HG03457 (cell line): ENCODE measurements around the gene PNMA1.

Experiments
- ATAC-seq: cut with Tn5 transposase; IDR thresholded peaks from one replicate; pipeline ENCODE4 v1.9.1; 2021; ENCODE audit warnings: moderate number of reproducible peaks; ENCODE audit not compliant: unreplicated experiment

Gene PNMA1

DNA sequence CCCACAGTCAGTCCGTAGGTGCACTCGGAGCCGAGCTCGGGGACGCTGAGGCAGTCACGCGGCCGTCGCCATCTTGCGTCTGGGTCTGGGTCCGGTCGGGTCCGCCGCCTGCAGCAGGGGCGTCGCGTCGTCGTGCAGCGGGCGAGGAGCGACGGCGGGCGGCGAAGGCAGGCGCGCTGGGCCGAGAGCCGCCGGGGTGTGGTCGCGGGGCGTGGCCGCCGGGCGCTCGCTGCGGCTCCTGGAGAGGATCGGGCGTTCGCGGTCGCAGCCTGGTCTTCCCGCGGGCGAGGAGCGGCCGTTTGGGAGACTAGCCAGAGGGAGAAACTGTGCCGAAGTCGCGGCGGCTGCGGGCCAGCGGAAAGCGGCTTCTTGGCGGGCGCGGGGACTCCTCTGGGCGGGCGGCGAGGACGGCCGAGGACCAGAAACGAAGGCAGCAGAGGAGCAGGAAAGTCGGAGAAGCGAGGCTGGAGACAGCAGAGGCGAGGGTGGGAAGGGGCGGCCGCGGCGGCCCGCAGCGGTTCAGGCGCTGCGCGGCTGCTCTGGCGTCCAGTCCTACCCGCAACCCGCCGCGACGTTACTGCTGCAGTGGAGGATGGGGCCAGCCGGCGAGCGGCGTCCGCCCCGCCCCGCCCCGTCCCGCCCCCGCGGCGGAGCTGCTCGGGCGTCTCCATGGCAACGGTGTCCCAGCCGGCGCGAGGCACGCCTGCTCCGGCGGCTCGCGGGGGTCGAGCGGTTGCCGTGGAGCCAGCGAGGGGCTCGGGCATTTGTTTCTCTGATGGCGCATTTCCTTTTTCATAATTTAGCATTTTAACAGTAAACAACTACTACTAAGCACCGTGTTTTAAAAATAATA is at the start of gene PNMA1:
Gene PNMA1, minus strand, starts transcription at position 582 of the 853 bp plus-strand sequence. CDS start 745 bp downstream, outside the sequence.
- ATAC-seq, result peak; percentile 56

GRCh38 chr14:73763396-73763795 is 49.2 kb upstream of the PNMA1 start:
- ATAC-seq, result no peak

DNA sequence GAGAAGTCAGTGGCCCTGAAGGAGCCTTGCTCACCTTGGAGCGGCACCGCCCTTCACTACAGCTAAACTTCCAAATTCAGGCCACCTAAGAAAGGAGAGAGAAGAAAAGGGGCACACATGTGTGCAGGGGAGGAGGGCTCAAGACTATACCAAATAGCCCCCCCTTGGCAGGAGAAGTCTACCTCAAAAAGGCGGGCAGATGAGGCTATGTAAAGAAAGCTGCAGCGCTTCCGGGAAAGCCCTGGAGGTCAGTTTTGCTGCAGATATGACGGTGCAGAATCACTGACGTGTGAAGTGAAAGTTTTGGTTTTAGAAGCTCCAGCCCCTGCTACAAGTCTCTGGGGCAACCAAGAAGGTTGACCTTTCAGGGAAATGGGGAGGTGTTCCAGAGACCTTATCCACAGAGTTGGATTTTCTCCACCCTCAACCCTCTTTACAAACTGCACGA is 48.2 kb upstream of the PNMA1 start:
- ATAC-seq, result no peak

DNA sequence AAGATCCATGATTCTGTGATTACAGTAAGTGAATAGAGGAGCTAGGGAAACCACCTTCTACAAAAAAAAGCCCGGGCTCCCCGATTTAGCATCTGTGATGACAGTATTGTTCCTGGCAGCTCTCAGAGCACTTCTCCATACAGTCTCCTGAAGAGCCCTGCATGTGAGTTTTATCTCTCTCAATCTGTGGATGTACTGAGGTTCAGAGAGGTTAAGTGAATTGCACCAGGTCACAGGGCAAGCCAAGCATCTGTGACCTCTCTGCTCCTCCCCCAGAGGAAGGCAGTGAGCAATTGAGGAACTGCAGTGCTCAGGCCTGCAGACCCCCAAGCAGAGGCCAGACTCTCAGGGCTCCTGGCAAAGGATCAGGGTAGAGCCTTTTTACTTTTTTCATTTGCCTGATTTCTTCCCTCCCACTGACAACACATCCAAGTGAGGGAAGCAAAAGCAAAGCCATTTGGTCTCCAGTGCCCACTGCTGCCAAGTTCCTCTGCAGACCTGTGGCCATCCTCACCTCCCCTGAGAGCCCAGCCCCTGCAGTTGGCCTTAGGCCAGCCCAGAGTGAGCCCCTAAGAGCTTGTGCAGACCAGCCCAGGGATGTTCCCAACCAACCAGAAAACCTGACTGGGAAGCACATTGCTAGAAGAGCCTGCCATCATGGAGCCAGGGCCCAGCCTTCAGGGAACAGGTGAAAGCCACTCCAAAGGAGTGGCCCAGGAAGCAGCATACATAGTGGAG is 47.6 kb upstream of the PNMA1 start:
- no peak for ATAC-seq

- peak; percentile 0 for ATAC-seq
Measured at GRCh38 chr14:73760598-73761586, 46.7 kb upstream of the PNMA1 start.

- ATAC-seq, result peak; percentile 39
Measured at GRCh38 chr14:73759714-73760597, 45.8 kb upstream of the PNMA1 start.

GRCh38 chr14:73759183-73759713 is 45.1 kb upstream of the PNMA1 start:
- ATAC-seq, result no peak

GRCh38 chr14:73758392-73759182 is 44.4 kb upstream of the PNMA1 start:
- no peak for ATAC-seq

GRCh38 chr14:73757876-73758391 is 43.8 kb upstream of the PNMA1 start:
- no peak for ATAC-seq

- ATAC-seq, result no peak
Measured at GRCh38 chr14:73757381-73757780, 43.2 kb upstream of the PNMA1 start.

DNA sequence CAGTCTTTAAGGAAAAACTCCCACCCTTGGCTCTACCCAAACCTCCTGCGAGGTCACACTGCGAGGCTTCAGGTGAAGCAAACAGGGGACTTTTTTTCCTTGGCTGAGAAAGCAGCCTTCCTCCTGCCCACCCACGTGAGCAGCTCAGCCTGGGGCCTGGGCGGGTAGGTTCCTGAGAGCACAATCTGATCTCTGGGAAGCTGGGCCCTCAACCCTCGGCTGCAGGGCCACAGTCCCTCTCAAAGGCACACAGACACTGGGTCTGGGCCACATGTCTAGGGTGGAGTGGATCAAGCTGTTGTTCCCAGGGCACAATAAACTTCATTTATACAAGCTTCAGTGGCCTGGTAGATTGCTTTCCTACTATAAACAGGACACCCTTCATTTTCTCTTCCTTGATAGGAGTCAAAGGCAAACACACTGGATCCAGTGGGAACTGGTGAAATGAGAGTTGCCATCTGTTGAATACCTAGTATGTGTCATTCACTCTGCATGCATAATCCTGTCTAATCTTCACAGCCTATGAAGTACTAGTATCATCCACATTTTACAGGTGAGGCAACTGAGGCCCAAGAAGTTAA is 41.3 kb upstream of the PNMA1 start:
- no peak for ATAC-seq

DNA sequence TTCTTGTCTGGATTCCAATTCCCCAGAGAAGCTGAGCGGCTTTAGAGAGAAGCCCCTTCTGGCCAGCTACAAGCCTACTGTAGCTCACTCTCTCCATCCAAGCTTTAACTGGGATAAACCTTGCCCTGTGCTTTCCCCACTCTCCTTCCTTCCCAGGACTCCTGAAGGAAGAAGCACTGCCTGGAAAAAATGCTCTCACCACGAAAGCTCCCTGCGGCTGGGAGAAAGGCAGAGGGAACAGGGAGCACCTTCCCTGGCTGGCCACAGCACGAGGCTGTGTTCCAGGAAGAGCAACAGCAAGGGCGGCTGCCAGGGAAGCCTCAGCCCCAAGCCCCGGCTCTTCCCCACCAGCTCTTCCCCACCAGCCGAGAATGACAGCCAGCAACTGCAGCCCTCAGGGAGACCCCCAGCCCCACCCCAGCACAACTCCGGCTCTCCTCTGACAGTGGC is 40.8 kb upstream of the PNMA1 start:
- no peak for ATAC-seq

DNA sequence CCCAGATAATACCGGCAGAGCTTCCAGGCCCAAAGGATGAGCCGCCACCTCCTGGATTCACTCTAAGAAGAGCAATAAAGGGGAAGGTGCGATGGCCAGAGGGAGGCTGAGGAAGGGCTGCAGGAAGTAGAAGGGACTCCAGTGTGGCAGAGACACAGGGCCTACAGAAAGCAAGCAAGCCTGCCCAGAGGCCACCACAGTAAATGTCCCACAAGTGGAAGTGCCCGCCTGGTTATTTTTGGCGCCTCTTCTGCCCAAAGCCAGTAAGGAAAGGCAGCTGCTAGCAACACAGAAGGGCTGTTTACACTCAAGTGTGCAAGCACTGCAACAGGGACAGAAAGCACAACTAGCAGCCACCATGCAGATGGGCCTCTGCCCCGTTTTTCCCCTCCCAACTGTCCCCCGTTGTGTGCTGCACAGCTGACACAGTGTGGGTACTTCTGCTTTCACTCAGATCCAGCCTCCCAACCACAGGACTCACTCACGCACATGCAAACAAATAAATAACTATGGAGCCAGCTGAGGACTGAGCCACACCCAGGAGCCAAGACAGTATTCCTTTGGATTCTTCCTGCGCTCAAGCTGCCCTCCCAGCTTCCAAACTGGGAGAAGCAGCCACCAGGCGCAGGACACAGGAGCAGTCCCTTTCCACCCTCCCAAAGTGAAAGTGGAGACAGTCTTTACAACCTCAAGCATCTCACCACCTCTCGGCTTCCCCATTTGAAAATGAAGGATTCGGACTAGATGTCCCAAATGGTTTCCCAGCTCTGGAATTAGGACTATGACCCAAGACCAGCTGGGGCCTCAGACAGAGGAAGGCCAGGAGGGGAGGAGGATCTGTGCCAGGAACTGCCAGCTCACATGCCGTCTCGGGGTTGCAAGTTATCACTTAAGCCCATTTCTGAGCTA is 40.0 kb upstream of the PNMA1 start:
- ATAC-seq, result no peak

DNA sequence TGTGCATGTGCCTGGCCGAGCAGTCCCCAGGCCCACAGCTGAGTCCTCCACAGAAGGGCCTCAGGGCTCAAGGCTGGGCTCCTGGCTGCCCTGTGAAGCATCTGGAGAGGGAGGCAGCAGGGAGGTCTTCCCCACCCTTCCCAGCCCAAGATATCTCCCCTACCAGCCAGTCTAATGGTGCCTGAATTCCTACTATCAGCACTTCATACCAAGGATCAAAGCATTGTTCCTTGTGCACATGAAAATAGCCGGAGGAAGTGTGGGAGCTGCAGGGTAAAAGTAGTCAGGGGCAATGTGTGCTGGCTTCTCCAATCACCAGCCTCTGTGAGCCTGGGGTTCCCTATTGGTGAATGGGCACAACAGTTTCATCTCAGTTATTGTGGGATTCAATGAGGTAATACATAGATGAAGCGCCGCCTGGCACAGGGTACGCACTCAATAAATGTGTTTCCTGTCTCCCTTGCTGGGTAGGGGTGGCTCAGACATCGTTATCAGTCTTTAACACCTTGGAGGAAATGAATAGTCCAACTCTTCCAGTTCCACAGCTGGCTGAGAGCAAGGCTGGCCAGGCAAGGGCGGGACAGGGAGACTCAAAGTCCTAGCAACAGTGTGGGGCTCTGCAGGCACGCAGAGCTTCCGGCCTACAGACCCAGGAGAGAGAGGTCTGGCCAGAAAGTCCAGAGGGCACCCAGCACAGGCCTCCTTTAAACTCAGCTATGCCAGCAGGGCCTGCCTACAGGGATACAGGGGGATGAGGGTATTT is 39.1 kb upstream of the PNMA1 start:
- no peak for ATAC-seq

- ATAC-seq, result no peak
Measured at GRCh38 chr14:73752297-73752992, 38.3 kb upstream of the PNMA1 start.
